Panc1 (cell line): ENCODE measurements around the gene IQGAP1. TPM values are rescaled to one million over a fixed set of nuclear protein-coding genes. Genes with fewer than 3 reads are reported as not detected.

Source experiments
- ATAC-seq: fragments of 200-7000 bp; cut with Tn5 transposase; 2 replicates; pipeline ENCODE4 v1.9.1; 2020; ENCODE audit warnings: mild to moderate bottlenecking, moderate library complexity
- BruUV-seq: library from RNA; stranded (reverse); fragments of 400-500 nt; replicated peaks from 2 replicates; lab custom pipeline; 2021; lab: Mats Ljungman, UMichigan
- CTCF ChIA-PET: fragments of 300-600 bp; sonication (Branson Sonifier 250); formaldehyde crosslinking; loops from one replicate; lab custom pipeline; 2022; ENCODE audit warnings: antibody characterized with exemption; lab: Charles Lee
- POLR2A ChIA-PET: fragments of 300-600 bp; sonication (Branson Sonifier 250); formaldehyde crosslinking; loops from one replicate; lab custom pipeline; 2022; ENCODE audit warnings: antibody characterized with exemption; lab: Charles Lee
- DNase-seq: peaks from one replicate; pipeline ENCODE4 v3.0.0-alpha.2; 2010; ENCODE audit warnings: low read depth, low spot score
- H3K27ac ChIP-seq: 2 replicates; pipeline ENCODE4 v1.5.1; 2011; ENCODE audit warnings: mild to moderate bottlenecking, low read length, inconsistent platforms
- H3K27me3 ChIP-seq: fragments of 200-500 bp; sonication (Bioruptor generic); 2 replicates; pipeline ENCODE4 v1.6.0; 2014; ENCODE audit warnings: low read length, inconsistent platforms; ENCODE audit not compliant: control insufficient read depth, insufficient read depth
- H3K36me3 ChIP-seq: fragments of 200-500 bp; sonication (Bioruptor generic); 2 replicates; pipeline ENCODE4 v1.5.1; 2014; ENCODE audit warnings: inconsistent platforms, mild to moderate bottlenecking, low read length, moderate library complexity; ENCODE audit not compliant: control insufficient read depth, insufficient read depth
- H3K4me1 ChIP-seq: 2 replicates; pipeline ENCODE4 v1.5.1; 2011; ENCODE audit warnings: inconsistent platforms, mild to moderate bottlenecking, low read length, moderate library complexity; ENCODE audit not compliant: control insufficient read depth, insufficient read depth
- H3K4me3 ChIP-seq, 2 experiments: 2 replicates each; pipeline ENCODE4 v1.5.1; 2011 to 2012; ENCODE audit warnings: low read depth in 2 of 2, low read length in 2 of 2, mild to moderate bottlenecking in 2 of 2, inconsistent platforms in 1 of 2, moderate library complexity in 1 of 2
- H3K9me3 ChIP-seq: fragments of 200-500 bp; sonication (Bioruptor generic); 2 replicates; pipeline ENCODE4 v1.5.1; 2014; ENCODE audit warnings: low read depth, mild to moderate bottlenecking, inconsistent platforms, low read length, moderate library complexity; ENCODE audit not compliant: control insufficient read depth, insufficient read depth
- POLR2AphosphoS5 ChIP-seq: IDR thresholded peaks from 2 replicates; pipeline ENCODE4 v1.6.1; 2012; ENCODE audit warnings: mild to moderate bottlenecking, low read depth, low read length, moderate library complexity
- SIN3A ChIP-seq: IDR thresholded peaks from 2 replicates; pipeline ENCODE4 v1.6.1; 2012; ENCODE audit warnings: low read depth, mild to moderate bottlenecking, low read length, moderate library complexity, borderline replicate concordance; ENCODE audit not compliant: insufficient read depth
- TCF7L2 ChIP-seq: IDR thresholded peaks from 2 replicates; pipeline ENCODE4 v1.6.1; 2011; ENCODE audit warnings: mild to moderate bottlenecking, low read depth, low read length, inconsistent platforms
- in situ Hi-C: cut with HindIII; loops from 2 replicates; pipeline ENCODE4 v1.10.0; 2016; ENCODE audit warnings: low sequenced_read_pairs, low pct_unique_long_range_greater_than_20kb
- intact Hi-C: fragments of 100-400 bp; cut with micrococcal nuclease; formaldehyde crosslinking; loops from one replicate; pipeline ENCODE4 v1.10.0; 2022; ENCODE audit not compliant: unreplicated experiment
- total RNA-seq: library from RNA; stranded (reverse); gene quantifications from one replicate; pipeline ENCODE4 v1.2.1, GENCODE V29; 2021; ENCODE audit not compliant: unreplicated experiment
- TF ChIP-seq, protein P1 (sequence below), 2 experiments: IDR thresholded peaks; 2 replicates each; pipeline ENCODE4 v1.6.1; 2011 to 2012; ENCODE audit warnings: low read depth in 2 of 2, control low read depth in 1 of 2, low read length in 1 of 2, mild to moderate bottlenecking in 1 of 2, moderate library complexity in 1 of 2; ENCODE audit not compliant: insufficient read depth in 1 of 2
- TF ChIP-seq, protein P2 (sequence below): fragments of 450-650 bp; IDR thresholded peaks from 2 replicates; pipeline ENCODE4 v1.5.1; 2017; ENCODE audit warnings: mild to moderate bottlenecking

IQGAP1 gene
- total RNA-seq, 1 experiment from 2014 or later = 228 TPM

- TF ChIP-seq, protein P1, sequence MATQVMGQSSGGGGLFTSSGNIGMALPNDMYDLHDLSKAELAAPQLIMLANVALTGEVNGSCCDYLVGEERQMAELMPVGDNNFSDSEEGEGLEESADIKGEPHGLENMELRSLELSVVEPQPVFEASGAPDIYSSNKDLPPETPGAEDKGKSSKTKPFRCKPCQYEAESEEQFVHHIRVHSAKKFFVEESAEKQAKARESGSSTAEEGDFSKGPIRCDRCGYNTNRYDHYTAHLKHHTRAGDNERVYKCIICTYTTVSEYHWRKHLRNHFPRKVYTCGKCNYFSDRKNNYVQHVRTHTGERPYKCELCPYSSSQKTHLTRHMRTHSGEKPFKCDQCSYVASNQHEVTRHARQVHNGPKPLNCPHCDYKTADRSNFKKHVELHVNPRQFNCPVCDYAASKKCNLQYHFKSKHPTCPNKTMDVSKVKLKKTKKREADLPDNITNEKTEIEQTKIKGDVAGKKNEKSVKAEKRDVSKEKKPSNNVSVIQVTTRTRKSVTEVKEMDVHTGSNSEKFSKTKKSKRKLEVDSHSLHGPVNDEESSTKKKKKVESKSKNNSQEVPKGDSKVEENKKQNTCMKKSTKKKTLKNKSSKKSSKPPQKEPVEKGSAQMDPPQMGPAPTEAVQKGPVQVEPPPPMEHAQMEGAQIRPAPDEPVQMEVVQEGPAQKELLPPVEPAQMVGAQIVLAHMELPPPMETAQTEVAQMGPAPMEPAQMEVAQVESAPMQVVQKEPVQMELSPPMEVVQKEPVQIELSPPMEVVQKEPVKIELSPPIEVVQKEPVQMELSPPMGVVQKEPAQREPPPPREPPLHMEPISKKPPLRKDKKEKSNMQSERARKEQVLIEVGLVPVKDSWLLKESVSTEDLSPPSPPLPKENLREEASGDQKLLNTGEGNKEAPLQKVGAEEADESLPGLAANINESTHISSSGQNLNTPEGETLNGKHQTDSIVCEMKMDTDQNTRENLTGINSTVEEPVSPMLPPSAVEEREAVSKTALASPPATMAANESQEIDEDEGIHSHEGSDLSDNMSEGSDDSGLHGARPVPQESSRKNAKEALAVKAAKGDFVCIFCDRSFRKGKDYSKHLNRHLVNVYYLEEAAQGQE (IDR thresholded peaks at IDR 0.05; ENCODE audit: insufficient read depth in 1 of 2, low read depth in 2 of 2, low read length in 1 of 2) = no peak
- TF ChIP-seq TCF7L2 = no peak
- TF ChIP-seq POLR2AphosphoS5 = no peak
- TF ChIP-seq, protein P2, sequence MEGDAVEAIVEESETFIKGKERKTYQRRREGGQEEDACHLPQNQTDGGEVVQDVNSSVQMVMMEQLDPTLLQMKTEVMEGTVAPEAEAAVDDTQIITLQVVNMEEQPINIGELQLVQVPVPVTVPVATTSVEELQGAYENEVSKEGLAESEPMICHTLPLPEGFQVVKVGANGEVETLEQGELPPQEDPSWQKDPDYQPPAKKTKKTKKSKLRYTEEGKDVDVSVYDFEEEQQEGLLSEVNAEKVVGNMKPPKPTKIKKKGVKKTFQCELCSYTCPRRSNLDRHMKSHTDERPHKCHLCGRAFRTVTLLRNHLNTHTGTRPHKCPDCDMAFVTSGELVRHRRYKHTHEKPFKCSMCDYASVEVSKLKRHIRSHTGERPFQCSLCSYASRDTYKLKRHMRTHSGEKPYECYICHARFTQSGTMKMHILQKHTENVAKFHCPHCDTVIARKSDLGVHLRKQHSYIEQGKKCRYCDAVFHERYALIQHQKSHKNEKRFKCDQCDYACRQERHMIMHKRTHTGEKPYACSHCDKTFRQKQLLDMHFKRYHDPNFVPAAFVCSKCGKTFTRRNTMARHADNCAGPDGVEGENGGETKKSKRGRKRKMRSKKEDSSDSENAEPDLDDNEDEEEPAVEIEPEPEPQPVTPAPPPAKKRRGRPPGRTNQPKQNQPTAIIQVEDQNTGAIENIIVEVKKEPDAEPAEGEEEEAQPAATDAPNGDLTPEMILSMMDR = no peak
- TF ChIP-seq SIN3A = no peak
- H3K9me3 ChIP-seq = no peaks in the 10 kb centered on the region
- peaks cover 26% of the 10 kb centered on the region for H3K36me3 ChIP-seq
- H3K27me3 ChIP-seq = no peaks in the 10 kb centered on the region
- no peak overlapping the region for H3K4me3 ChIP-seq
- BruUV-seq = no TSS peak
- ATAC-seq = 0 out of 2 replicates have a peak, but pooled peaks have one; percentile 32
- no peak overlapping the region for H3K27ac ChIP-seq
- no peaks in the 10 kb centered on the region for H3K4me1 ChIP-seq
- intact Hi-C loops = no loop called here
- DNase-seq = no peak
- in situ Hi-C loops = no loop called here
- ChIA-PET POLR2A (no interaction called here), CTCF (interaction anchor here (0.6 kb wide), 1 partner anchor 79 kb away, joined by 7 read pairs; no protein-coding TSS in a partner anchor)
Observed at GRCh38 chr15:90465140-90465929, 77.3 kb downstream of the IQGAP1 start.

DNA sequence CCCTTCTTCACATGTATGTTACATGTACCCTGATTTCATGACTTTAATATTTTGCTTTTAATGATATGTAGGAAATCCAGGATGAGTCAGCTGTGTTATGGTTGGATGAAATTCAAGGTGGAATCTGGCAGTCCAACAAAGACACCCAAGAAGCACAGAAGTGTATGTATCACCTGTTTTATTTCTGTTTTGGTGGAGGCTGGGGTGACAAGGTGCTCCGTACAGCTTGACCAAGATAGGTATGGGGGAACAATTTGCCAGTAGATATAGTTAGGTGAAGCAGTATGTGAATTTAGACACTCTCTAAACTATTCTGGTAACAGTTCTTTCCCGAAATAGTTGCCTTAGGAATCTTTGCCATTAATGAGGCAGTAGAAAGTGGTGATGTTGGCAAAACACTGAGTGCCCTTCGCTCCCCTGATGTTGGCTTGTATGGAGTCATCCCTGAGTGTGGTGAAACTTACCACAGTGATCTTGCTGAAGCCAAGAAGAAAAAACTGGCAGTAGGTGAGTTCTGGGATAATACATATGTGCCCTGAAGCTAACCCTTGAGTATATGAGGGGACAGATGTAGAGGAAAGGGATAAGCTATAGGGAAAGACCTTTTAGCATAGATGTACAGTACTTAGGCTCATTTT is 78.0 kb downstream of the IQGAP1 start:
- no peak overlapping the region for H3K27ac ChIP-seq
- no peaks in the 10 kb centered on the region for H3K27me3 ChIP-seq
- no peaks in the 10 kb centered on the region for H3K4me1 ChIP-seq
- H3K9me3 ChIP-seq = no peaks in the 10 kb centered on the region
- intact Hi-C loops = no loop called here
- peaks cover 31% of the 10 kb centered on the region for H3K36me3 ChIP-seq
- BruUV-seq = no TSS peak
- in situ Hi-C loops = no loop called here
- TF ChIP-seq, protein P1 (IDR thresholded peaks at IDR 0.05; ENCODE audit: insufficient read depth in 1 of 2, low read depth in 2 of 2, low read length in 1 of 2) = no peak
- TF ChIP-seq TCF7L2 = no peak
- TF ChIP-seq POLR2AphosphoS5 = no peak
- TF ChIP-seq SIN3A = no peak
- TF ChIP-seq, protein P2 = no peak
- H3K4me3 ChIP-seq = no peak overlapping the region
- POLR2A ChIA-PET = no interaction called here
- CTCF ChIA-PET = interaction anchor here (0.5 to 1.3 kb wide), 3 partner anchors 8 to 173 kb away, joined by 5 to 9 read pairs (median 5); no protein-coding TSS in a partner anchor
- DNase-seq (no peak), ATAC-seq (no peak)
